ENCODE data around the gene AKAP5. TPM values are rescaled to one million over a fixed set of nuclear protein-coding genes. Genes with fewer than 3 reads are reported as not detected.

Gene AKAP5
- total and polyA plus RNA-seq, 2 donors (not counting 1 experiment from before 2014, with no cell fraction given) = 0.21 to 1.4 TPM

GRCh38 chr14:64500088-64500487, 34.8 kb downstream of the AKAP5 start:
- Mint-ChIP-seq H3K27me3 (no peaks in the 10 kb centered on the region), H3K27ac (peak overlapping the region; percentile 75), H3K9me3 (ENCODE audit: insufficient read depth) (no peaks in the 10 kb centered on the region), H3K4me1 (peaks cover 41% of the 10 kb centered on the region), H3K4me3 (peak overlapping the region; percentile 49)
- Histone ChIP-seq H3K36me3 (replicated peaks in 1 of 2; ENCODE audit: control extremely low read depth in 1 of 2, control insufficient read depth in 1 of 2, extremely low read depth in 1 of 2, insufficient read depth in 2 of 2, low read length in 1 of 2) (peaks cover 0 to 13% of the 10 kb centered on the region in 2 experiments), H3K27ac (ENCODE audit: low read length in 2 of 2) (peak overlapping the region; percentile 5 to 99), H3K4me2 (replicated peaks; ENCODE audit: low read depth, low read length, poor library complexity, severe bottlenecking) (no peak overlapping the region), H3K27me3 (replicated peaks in 1 of 4; ENCODE audit: control extremely low read depth in 1 of 4, control insufficient read depth in 3 of 4, insufficient read depth in 4 of 4, low read length in 3 of 4) (no peaks in the 10 kb centered on the region), H2AFZ (ENCODE audit: insufficient read depth, low read depth, low read length, poor library complexity, severe bottlenecking) (no peak overlapping the region), H3K9me3 (ENCODE audit: control extremely low read depth in 1 of 3, control insufficient read depth in 2 of 3, insufficient read depth in 1 of 3, low read length in 2 of 3) (no peaks in the 10 kb centered on the region), H3K9ac (ENCODE audit: low read length) (no peak overlapping the region), H4K20me1 (ENCODE audit: control insufficient read depth, insufficient read depth, low read length, poor library complexity, severe bottlenecking) (peaks cover 6% of the 10 kb centered on the region), H3K4me1 (ENCODE audit: control insufficient read depth in 2 of 2, insufficient read depth in 2 of 2, low read length in 2 of 2) (peaks cover 33 to 34% of the 10 kb centered on the region in 2 donors), H3K79me2 (ENCODE audit: control insufficient read depth, insufficient read depth, low read length) (peaks cover 79% of the 10 kb centered on the region), H3K4me3 (ENCODE audit: control extremely low read depth in 1 of 5, extremely low read depth in 1 of 5, insufficient read depth in 1 of 5, low read depth in 2 of 5, low read length in 4 of 5) (no peak overlapping the region)
- CTCF ChIA-PET = no interaction called here
- WGBS (ENCODE audit: insufficient coverage) = no CpG with 5 or more reads among the region's 1 CpG
- no peak for TF ChIP-seq EZH2 (IDR thresholded peaks at IDR 0.05; ENCODE audit: borderline replicate concordance, insufficient read depth, low read depth, low read length, poor library complexity, severe bottlenecking)
- TF ChIP-seq CTCF (IDR thresholded peaks at IDR 0.05) = no peak
- intact Hi-C loops (cut with micrococcal nuclease) = loop anchor here (5.0 kb wide), 5 partner anchors 53 to 912 kb away; partner anchors contain the start of genes FUT8 and SYNE2
- ATAC-seq (ENCODE audit: low read depth) (no peak), DNase-seq (no peak)
- POLR2A ChIA-PET = interaction anchor here (0.5 kb wide), 1 partner anchor 112 kb away, joined by 3 read pairs; the partner anchor contains the start of gene MTHFD1

DNA sequence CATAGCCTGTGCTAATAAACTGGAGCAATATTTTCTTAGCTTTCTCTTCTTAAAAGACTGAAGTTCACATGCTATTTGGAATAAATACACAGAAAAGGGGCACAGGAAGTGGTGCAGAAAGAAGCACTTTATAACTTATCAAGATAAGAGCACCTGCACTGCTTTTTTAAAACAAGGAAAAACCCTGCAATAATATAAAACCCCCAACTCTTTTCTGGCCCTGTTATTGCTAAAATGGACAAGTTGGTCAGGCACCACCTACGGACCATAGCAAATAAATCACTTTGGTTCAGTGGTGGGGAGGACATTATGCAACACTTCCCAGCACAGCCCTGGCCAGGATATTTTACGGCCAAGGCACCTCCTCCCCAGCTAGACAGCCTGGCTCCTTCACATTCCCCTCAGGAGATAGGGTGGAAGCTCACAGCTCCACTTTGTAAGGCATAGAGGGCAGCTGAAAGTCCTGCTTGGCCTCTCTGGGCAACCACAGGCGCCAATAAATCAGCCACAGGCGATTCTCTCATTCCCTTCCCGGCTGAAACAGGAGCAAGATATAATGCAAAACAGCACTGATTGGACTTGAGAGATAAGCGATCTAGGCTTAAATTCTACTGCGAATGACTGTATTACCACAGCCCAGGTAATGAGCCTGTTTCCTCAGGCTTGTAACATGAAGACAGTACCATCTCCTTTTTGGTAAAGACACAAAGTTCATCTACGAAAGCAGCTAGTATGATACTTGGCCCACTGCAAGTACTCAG, 36.3 kb downstream of the AKAP5 start:
- TF ChIP-seq EZH2 (IDR thresholded peaks at IDR 0.05; ENCODE audit: borderline replicate concordance, insufficient read depth, low read depth, low read length, poor library complexity, severe bottlenecking) = no peak
- no peak for TF ChIP-seq CTCF (IDR thresholded peaks at IDR 0.05)
- Mint-ChIP-seq H3K4me3 (peak overlapping the region; percentile 95), H3K27ac (peak overlapping the region; percentile 100), H3K27me3 (no peaks in the 10 kb centered on the region), H3K9me3 (ENCODE audit: insufficient read depth) (no peaks in the 10 kb centered on the region), H3K4me1 (peaks cover 52% of the 10 kb centered on the region)
- Histone ChIP-seq H3K79me2 (ENCODE audit: control insufficient read depth, insufficient read depth, low read length) (peaks cover 80% of the 10 kb centered on the region), H3K27me3 (replicated peaks in 1 of 4; ENCODE audit: control extremely low read depth in 1 of 4, control insufficient read depth in 3 of 4, insufficient read depth in 4 of 4, low read length in 3 of 4) (no peaks in the 10 kb centered on the region), H2AFZ (ENCODE audit: insufficient read depth, low read depth, low read length, poor library complexity, severe bottlenecking) (peak overlapping the region; percentile 25), H4K20me1 (ENCODE audit: control insufficient read depth, insufficient read depth, low read length, poor library complexity, severe bottlenecking) (peaks cover 18% of the 10 kb centered on the region), H3K9ac (ENCODE audit: low read length) (peak overlapping the region; percentile 95), H3K27ac (ENCODE audit: low read length in 2 of 2) (peak overlapping the region; percentile 99 to 100), H3K9me3 (ENCODE audit: control extremely low read depth in 1 of 3, control insufficient read depth in 2 of 3, insufficient read depth in 1 of 3, low read length in 2 of 3) (no peaks in the 10 kb centered on the region), H3K4me1 (ENCODE audit: control insufficient read depth in 2 of 2, insufficient read depth in 2 of 2, low read length in 2 of 2) (peaks cover 44 to 45% of the 10 kb centered on the region in 2 donors), H3K4me3 (ENCODE audit: control extremely low read depth in 1 of 5, extremely low read depth in 1 of 5, insufficient read depth in 1 of 5, low read depth in 2 of 5, low read length in 4 of 5) (peak overlapping the region; percentile 12 to 98 (median 95)), H3K4me2 (replicated peaks; ENCODE audit: low read depth, low read length, poor library complexity, severe bottlenecking) (peak overlapping the region; percentile 86), H3K36me3 (replicated peaks in 1 of 2; ENCODE audit: control extremely low read depth in 1 of 2, control insufficient read depth in 1 of 2, extremely low read depth in 1 of 2, insufficient read depth in 2 of 2, low read length in 1 of 2) (peaks cover 0 to 6% of the 10 kb centered on the region in 2 experiments)
- POLR2A ChIA-PET = no interaction called here
- DNase-seq (peak; percentile 21), ATAC-seq (ENCODE audit: low read depth) (no peak)
- WGBS (ENCODE audit: insufficient coverage) = 33% methylated on average over 6 of the region's 8 CpGs
- intact Hi-C loops (cut with micrococcal nuclease) = loop anchor here (2.0 to 5.0 kb wide), 7 partner anchors 33 to 911 kb away; partner anchors contain the start of genes FUT8 and SYNE2
- CTCF ChIA-PET = interaction anchor here (0.9 to 3.1 kb wide), 7 partner anchors 10 to 189 kb away, joined by 3 to 42 read pairs (median 8); no protein-coding TSS in a partner anchor
